Epithelial cell of alveolus of lung (primary cell): ENCODE results near the gene C2. TPM values are rescaled to one million over a fixed set of nuclear protein-coding genes. Genes with fewer than 3 reads are reported as not detected.

Source experiments
- total RNA-seq: library from RNA; depleted of rRNA; stranded (reverse); fragments of >200 nt; gene quantifications from 2 replicates; pipeline ENCODE4 v1.2.1, GENCODE V29; 2015

Gene C2
- total RNA-seq = 0.65 and 4.8 TPM in 2 replicates

DNA sequence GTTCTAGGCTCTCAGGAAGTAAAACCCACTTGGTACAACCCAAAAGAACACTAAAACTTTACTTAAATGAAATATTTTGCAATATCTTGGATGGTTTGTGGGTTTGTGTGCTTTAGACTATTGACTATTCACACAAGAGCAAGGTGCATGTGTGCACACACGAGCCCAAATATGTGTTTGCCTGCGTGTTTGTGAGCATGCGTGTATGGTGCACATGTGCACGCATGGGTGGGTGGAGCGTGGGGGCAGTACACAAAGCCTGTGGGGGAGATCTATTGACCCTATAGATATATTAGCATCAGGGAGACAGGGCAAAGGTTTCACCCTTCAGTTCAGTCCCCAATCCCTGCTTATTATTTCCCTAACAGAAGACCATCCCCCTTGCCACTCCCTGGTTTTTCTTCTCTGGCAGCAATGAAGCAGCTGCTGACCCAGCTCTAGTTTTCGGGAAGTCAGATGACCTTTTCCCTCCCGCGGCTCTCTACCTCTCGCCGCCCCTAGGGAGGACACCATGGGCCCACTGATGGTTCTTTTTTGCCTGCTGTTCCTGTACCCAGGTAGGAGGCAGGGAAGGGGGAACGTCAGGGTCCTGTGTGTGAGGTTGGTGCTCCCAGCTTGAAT, at the start of gene C2:
Gene C2, plus strand, starts transcription at position 476 of the 621 bp plus-strand sequence. Its CDS starts 36 bp downstream, at position 512.

GRCh38 chr6:31878726-31879125, 48.8 kb upstream of the C2 start, which contains the start of gene SLC44A4:
Gene SLC44A4 (minus strand): TSS chr6:31878997. CDS start chr6:31878980, 17 bp downstream.

GRCh38 chr6:31897612-31898382, 29.7 kb upstream of the C2 start, which contains the start of gene EHMT2:
Gene EHMT2 (minus strand): TSS chr6:31897698. CDS start chr6:31897677, 21 bp downstream.

DNA sequence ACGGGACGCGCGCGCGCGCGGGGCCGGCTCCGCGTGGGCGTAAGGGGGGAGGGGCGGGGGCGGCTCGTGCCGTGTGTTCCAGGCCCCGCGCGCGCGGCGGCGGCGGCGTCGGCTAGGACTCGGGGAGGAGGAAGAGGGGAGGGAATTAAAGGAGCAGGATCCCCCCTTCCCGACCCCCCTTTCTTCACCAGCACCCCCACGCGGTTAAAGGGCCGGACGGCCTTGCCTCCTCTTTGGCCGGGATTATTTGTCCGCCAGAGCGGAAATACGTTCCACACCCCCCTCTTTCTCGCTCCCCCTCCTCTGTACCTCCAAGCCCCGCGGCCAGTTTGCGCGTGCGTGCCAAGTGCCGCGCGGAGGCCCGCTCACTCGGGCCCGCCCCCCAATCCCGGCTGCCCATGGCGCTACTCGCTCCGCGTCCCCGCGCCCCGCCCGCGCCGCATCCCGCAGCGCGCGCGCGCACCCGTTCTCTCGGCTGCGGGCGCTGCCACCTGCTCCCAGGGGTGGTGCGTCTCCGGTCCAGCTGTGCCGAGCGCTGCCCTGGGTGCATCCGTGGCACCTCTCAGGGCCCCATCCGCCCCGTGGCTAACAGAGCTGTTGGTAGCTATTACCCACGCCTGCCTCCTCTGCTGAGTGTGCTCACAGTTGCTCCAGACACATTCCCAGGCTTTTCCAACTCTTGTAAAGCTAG, 25.4 kb upstream of the C2 start, which contains the start of gene ZBTB12:
Gene ZBTB12, minus strand, starts transcription at position 134 of the 691 bp plus-strand sequence. CDS start 781 bp downstream, outside the sequence.

DNA sequence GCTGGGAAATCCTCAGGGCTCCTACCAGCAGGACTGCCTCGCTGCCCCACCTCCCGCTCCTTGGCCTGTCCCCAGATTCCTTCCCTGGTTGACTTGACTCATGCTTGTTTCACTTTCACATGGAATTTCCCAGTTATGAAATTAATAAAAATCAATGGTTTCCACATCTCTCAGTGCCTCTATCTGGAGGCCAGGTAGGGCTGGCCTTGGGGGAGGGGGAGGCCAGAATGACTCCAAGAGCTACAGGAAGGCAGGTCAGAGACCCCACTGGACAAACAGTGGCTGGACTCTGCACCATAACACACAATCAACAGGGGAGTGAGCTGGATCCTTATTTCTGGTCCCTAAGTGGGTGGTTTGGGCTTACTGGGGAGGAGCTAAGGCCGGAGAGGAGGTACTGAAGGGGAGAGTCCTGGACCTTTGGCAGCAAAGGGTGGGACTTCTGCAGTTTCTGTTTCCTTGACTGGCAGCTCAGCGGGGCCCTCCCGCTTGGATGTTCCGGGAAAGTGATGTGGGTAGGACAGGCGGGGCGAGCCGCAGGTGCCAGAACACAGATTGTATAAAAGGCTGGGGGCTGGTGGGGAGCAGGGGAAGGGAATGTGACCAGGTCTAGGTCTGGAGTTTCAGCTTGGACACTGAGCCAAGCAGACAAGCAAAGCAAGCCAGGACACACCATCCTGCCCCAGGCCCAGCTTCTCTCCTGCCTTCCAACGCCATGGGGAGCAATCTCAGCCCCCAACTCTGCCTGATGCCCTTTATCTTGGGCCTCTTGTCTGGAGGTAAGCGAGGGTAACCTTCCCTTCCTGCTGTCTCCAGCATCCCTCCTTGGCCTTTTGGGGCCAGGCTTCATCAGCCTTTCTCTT, 18.2 kb downstream of the C2 start, which contains the start of gene CFB:
Gene CFB, plus strand, starts transcription at position 589 of the 863 bp plus-strand sequence. Its CDS starts 127 bp downstream, at position 716.

DNA sequence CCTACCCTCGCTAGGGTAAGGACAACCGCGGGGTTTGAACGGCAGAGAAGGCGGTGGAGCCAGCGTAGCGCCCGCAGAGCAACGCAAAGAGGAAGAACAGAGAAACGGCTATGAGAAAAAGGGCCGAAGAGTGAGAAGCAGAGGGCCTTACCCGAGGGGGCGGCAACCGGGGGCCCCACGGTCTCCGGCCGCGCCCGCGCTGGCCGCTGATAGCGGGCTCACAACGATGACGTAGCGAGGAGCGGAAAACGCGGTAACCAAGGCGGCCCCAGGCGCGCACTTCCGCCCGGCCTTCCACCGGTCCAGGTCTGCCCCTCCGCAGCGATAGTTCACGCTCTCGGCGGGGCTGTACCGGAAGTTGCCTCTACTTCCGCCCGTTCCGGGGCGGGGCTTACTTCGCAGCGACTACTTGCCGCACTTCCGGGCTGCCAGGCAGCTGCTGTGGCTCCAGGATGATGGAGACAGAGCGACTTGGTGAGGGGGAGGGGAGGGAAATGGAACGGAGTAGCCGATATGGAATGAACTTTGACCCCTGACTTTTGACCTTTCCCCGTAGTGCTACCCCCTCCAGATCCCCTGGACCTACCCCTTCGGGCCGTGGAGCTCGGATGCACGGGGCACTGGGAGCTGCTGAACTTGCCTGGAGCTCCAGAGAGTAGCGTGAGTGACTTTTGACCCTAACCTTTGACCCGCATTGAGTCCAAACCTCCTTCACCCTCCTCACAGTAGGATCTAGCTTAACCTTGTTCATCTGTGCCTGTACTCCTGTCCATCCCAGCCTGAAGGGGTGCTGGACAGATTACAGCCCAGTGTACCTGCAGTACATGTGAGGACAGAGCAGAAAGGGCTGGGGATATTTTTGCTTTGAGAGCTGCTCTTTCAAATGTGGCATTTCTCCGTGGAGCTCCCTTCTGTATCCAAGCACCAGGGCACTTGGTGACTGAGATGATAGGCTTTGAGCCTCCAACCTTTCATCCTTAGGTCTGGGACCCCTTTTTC, 31.5 kb downstream of the C2 start, which contains the start of the genes NELFE and SKIC2:
Gene NELFE, minus strand, starts transcription at position 231 of the 999 bp plus-strand sequence. CDS start 525 bp downstream, outside the sequence.
Gene SKIC2, plus strand, starts transcription at position 435 of the 999 bp plus-strand sequence. Its CDS starts 18 bp downstream, at position 453.

DNA sequence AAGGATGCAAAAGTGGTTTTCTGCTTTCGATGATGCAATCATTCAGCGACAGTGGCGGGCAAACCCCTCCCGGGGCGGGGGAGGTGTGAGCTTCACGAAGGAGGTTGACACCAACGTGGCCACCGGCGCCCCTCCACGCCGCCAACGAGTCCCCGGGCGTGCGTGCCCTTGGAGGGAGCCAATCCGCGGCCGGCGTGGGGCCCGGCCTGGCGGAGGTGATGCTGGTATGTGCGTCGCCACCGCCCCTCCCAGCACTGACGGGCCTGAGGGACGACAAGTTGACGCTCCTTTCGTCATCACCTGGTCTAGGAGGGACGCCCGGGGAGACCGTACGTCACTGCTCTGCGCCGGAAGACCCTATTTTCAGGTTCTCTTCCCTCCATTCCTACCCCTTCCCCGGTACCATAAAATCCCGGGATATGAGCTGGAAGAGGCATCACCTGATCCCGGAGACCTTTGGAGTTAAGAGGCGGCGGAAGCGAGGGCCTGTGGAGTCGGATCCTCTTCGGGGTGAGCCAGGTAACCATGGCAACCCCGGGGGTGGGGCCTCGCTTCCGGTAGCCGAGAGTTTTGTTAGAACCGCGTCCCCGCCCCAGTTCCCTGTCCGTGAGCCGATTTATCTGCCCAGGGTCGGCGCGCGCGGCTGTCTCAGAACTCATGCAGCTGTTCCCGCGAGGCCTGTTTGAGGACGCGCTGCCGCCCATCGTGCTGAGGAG, 44.6 kb downstream of the C2 start, which contains the start of gene DXO:
Gene DXO, minus strand, starts transcription at position 146 of the 716 bp plus-strand sequence. CDS start 463 bp downstream, outside the sequence.

GRCh38 chr6:31981744-31982143, 54.2 kb downstream of the C2 start, which contains the start of gene C4A:
Gene C4A (plus strand): TSS chr6:31982057. CDS start chr6:31982108, 51 bp downstream.

Other genes starting within 250 kb of the C2 start
- 0.64 and 1.4 TPM in 2 replicates for gene LY6G5C, start 246.7 kb upstream of the C2 start, total RNA-seq
- 28.1 and 28.7 TPM in 2 replicates for gene ABHD16A, start 224.4 kb upstream of the C2 start, total RNA-seq
- gene LY6G6F, start 220.9 kb upstream of the C2 start, total RNA-seq = not detected in 2 replicates
- not detected in 2 replicates for gene LY6G6D, start 212.4 kb upstream of the C2 start, total RNA-seq
- gene LY6G6C, start 206.0 kb upstream of the C2 start, total RNA-seq = not detected in 2 replicates
- not detected in 2 replicates for gene MPIG6B, start 204.3 kb upstream of the C2 start, total RNA-seq
- gene DDAH2, start 198.4 kb upstream of the C2 start, total RNA-seq = 41.9 and 42.4 TPM in 2 replicates
- 281 and 648 TPM in 2 replicates for gene CLIC1, start 191.2 kb upstream of the C2 start, total RNA-seq
- 5.0 and 10.5 TPM in 2 replicates for gene MSH5, start 187.7 kb upstream of the C2 start, total RNA-seq
- gene SAPCD1, start 165.1 kb upstream of the C2 start, total RNA-seq = not detected in 2 replicates
- gene VWA7, start 150.4 kb upstream of the C2 start, total RNA-seq = 0.13 TPM in 1 of 2 replicates, not detected in the other
- gene VARS1, start 132.0 kb upstream of the C2 start, total RNA-seq = 44.4 and 93.2 TPM in 2 replicates
- 75.9 and 82.9 TPM in 2 replicates for gene LSM2, start 120.8 kb upstream of the C2 start, total RNA-seq
- gene HSPA1L, start 112.4 kb upstream of the C2 start, total RNA-seq = 0.48 and 0.78 TPM in 2 replicates
- 54.6 and 130 TPM in 2 replicates for gene HSPA1A, start 112.2 kb upstream of the C2 start, total RNA-seq
- 56.9 and 72.9 TPM in 2 replicates for gene HSPA1B, start 100.0 kb upstream of the C2 start, total RNA-seq
- gene NEU1, start 64.9 kb upstream of the C2 start, total RNA-seq = 47.8 and 53.7 TPM in 2 replicates
- 1.0 TPM in 1 of 2 replicates, not detected in the other for gene SLC44A4, start 48.7 kb upstream of the C2 start, total RNA-seq
- 43.0 and 43.1 TPM in 2 replicates for gene EHMT2, start 30.0 kb upstream of the C2 start, total RNA-seq
- gene ZBTB12, start 25.6 kb upstream of the C2 start, total RNA-seq = 2.0 and 2.1 TPM in 2 replicates
- gene CFB, start 18.4 kb downstream of the C2 start, total RNA-seq = 5.2 and 10.7 TPM in 2 replicates
- 80.6 and 127 TPM in 2 replicates for gene NELFE, start 31.3 kb downstream of the C2 start, total RNA-seq
- gene SKIC2, start 31.5 kb downstream of the C2 start, total RNA-seq = 40.0 and 43.1 TPM in 2 replicates
- gene DXO, start 44.4 kb downstream of the C2 start, total RNA-seq = 13.3 and 24.6 TPM in 2 replicates
- 0.52 and 13.6 TPM in 2 replicates for gene C4A, start 54.3 kb downstream of the C2 start, total RNA-seq
- 0.39 and 9.3 TPM in 2 replicates for gene C4B, start 87.1 kb downstream of the C2 start, total RNA-seq
- gene CYP21A2, start 110.7 kb downstream of the C2 start, total RNA-seq = not detected in 2 replicates
- gene TNXB, start 181.6 kb downstream of the C2 start, total RNA-seq = 0.52 and 34.1 TPM in 2 replicates
- gene ATF6B, start 200.5 kb downstream of the C2 start, total RNA-seq = 20.9 and 43.1 TPM in 2 replicates
- gene FKBPL, start 202.6 kb downstream of the C2 start, total RNA-seq = 2.6 and 5.7 TPM in 2 replicates
- gene PRRT1, start 224.2 kb downstream of the C2 start, total RNA-seq = 0.78 and 6.7 TPM in 2 replicates
- gene PPT2, start 226.4 kb downstream of the C2 start, total RNA-seq = 19.8 and 26.9 TPM in 2 replicates
- gene EGFL8, start 236.9 kb downstream of the C2 start, total RNA-seq = 1.0 and 9.7 TPM in 2 replicates
- 78.7 and 117 TPM in 2 replicates for gene AGPAT1, start 248.4 kb downstream of the C2 start, total RNA-seq